ENCODE data around the gene SLC17A2. TPM values are rescaled to one million over a fixed set of nuclear protein-coding genes. Genes with fewer than 3 reads are reported as not detected.
A peak's percentile ranks its signal among the peaks of the same experiment; 100 is the strongest.
"Not testable (repeated sequence)": the region's sequence is repeated elsewhere in the genome, so short reads cannot be mapped to it uniquely, and the experiment has no call there.

Gene SLC17A2
- polyA plus RNA-seq, 3 donors from 2014 or later, result not detected

- peak overlapping the region; percentile 95 to 99 (median 97) for H3K4me3 Mint-ChIP-seq
- peak overlapping the region; percentile 95 to 100 (median 99) for H3K27ac Mint-ChIP-seq
- peaks cover 65 to 69% of the 10 kb centered on the region in 2 donors for H3K4me1 Mint-ChIP-seq
- peaks cover 0 to 11% (median 8%) of the 10 kb centered on the region in 3 donors for H3K36me3 Mint-ChIP-seq
- peaks cover 2 to 6% (median 3%) of the 10 kb centered on the region in 3 donors for H3K27me3 Mint-ChIP-seq (ENCODE audit: low read depth in 3 of 3)
- no peak for DNase-seq
- no peaks in the 10 kb centered on the region for H3K9me3 Mint-ChIP-seq
Measured at GRCh38 chr6:25961619-25962148, 31.2 kb upstream of the SLC17A2 start.

DNA sequence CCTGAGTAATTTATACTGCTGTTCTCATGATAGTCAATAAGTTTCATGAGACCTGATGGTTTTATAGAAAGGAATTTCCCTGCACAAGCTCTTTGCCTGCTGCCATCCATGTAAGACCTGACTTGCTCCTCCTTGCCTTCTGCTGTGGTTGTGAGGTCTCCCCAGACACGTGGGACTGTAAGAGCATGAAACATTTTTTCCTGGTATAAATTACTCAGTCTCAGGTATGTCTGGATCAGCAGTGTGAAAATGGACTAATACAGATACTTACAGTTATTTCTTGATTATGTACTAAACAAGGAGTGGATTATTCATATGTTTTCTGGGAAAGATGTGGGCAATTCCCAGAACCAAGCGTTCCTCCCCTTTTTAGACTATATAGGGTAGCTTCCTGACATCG is 30.2 kb upstream of the SLC17A2 start:
- Mint-ChIP-seq H3K4me1 (peaks cover 56 to 59% of the 10 kb centered on the region in 2 donors), H3K27me3 (ENCODE audit: low read depth in 3 of 3) (peaks cover 2 to 6% (median 3%) of the 10 kb centered on the region in 3 donors), H3K36me3 (peaks cover 0 to 8% (median 3%) of the 10 kb centered on the region in 3 donors), H3K9me3 (no peaks in the 10 kb centered on the region), H3K4me3 (no peak overlapping the region), H3K27ac (peak overlapping the region in 5 of 6 donors; percentile 6 to 100 (median 74))
- DNase-seq, result no peak

DNA sequence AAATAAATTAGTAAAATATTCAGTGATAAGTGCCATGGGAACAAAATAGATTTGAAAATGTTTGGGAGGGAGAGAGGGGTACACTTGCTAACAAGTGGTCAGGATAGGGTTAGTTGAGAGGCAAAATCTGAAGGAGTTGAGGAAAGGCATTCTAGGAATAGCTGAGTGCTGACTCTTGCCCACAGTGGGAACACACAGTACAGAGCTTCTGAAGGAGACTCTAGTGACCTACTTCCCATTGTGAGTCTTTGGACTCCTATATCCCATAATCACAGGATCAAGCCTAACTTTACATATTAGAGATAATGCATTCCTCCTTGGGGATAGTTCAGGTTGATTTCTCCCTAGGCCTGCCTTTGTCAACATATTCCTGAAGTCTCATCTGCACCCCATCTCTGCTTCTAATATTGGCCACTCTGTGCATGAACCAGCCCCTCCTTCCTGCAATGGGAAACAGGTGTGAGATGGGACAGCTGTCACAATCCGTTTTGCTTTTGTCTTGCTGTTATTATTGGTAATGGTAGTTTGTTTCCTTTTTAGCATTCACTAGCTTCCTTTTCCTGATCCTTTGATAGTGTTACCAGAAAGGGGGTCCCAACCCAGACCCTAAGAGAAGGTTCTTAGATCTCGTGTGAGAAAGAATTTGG is 29.5 kb upstream of the SLC17A2 start:
- no peaks in the 10 kb centered on the region for H3K9me3 Mint-ChIP-seq
- DNase-seq, result no peak
- peaks cover 2 to 6% (median 3%) of the 10 kb centered on the region in 3 donors for H3K27me3 Mint-ChIP-seq (ENCODE audit: low read depth in 3 of 3)
- peaks cover 52 to 53% of the 10 kb centered on the region in 2 donors for H3K4me1 Mint-ChIP-seq
- H3K36me3 Mint-ChIP-seq, result peaks cover 0 to 8% (median 3%) of the 10 kb centered on the region in 3 donors
- H3K27ac Mint-ChIP-seq, result peak overlapping the region in 3 of 6 donors; percentile 69 to 74 (median 71)
- no peak overlapping the region for H3K4me3 Mint-ChIP-seq

- no peaks in the 10 kb centered on the region for H3K9me3 Mint-ChIP-seq
- peaks cover 40% of the 10 kb centered on the region in 2 donors for H3K4me1 Mint-ChIP-seq
- H3K27me3 Mint-ChIP-seq (ENCODE audit: low read depth in 3 of 3), result peaks cover 2 to 6% (median 3%) of the 10 kb centered on the region in 3 donors
- H3K4me3 Mint-ChIP-seq, result peak overlapping the region in 3 of 5 donors; percentile 8 to 59 (median 55)
- no peak for DNase-seq
- H3K27ac Mint-ChIP-seq, result peak overlapping the region in 5 of 6 donors; percentile 1 to 70 (median 28)
- peaks cover 0 to 4% (median 0%) of the 10 kb centered on the region in 3 donors for H3K36me3 Mint-ChIP-seq
Measured at GRCh38 chr6:25958700-25959162, 28.2 kb upstream of the SLC17A2 start.

- Mint-ChIP-seq H3K4me1 (peaks cover 18% of the 10 kb centered on the region in 2 donors), H3K27ac (peak overlapping the region in 1 of 6 donors; percentile 19), H3K9me3 (no peaks in the 10 kb centered on the region), H3K27me3 (ENCODE audit: low read depth in 3 of 3) (peaks cover 2 to 7% (median 3%) of the 10 kb centered on the region in 3 donors), H3K4me3 (no peak overlapping the region), H3K36me3 (no peaks in the 10 kb centered on the region)
- DNase-seq, result no peak
Measured at GRCh38 chr6:25956226-25956625, 25.7 kb upstream of the SLC17A2 start.

GRCh38 chr6:25954756-25955155 is 24.3 kb upstream of the SLC17A2 start:
- peaks cover 0 to 4% (median 0%) of the 10 kb centered on the region in 3 donors for H3K36me3 Mint-ChIP-seq
- DNase-seq, result no peak
- H3K4me1 Mint-ChIP-seq, result peaks cover 13 to 14% of the 10 kb centered on the region in 2 donors
- H3K9me3 Mint-ChIP-seq, result no peaks in the 10 kb centered on the region
- H3K27me3 Mint-ChIP-seq (ENCODE audit: low read depth in 3 of 3), result peaks cover 2 to 7% (median 3%) of the 10 kb centered on the region in 3 donors
- no peak overlapping the region for H3K27ac Mint-ChIP-seq
- H3K4me3 Mint-ChIP-seq, result no peak overlapping the region

GRCh38 chr6:25953733-25954132 is 23.2 kb upstream of the SLC17A2 start:
- peaks cover 5% of the 10 kb centered on the region in 2 donors for H3K4me1 Mint-ChIP-seq
- no peak for DNase-seq
- H3K27me3 Mint-ChIP-seq (ENCODE audit: low read depth in 3 of 3), result peaks cover 3% of the 10 kb centered on the region in 3 donors
- no peak overlapping the region for H3K4me3 Mint-ChIP-seq
- H3K9me3 Mint-ChIP-seq, result peaks cover 0 to 3% (median 0%) of the 10 kb centered on the region in 6 donors
- peaks cover 0 to 4% (median 0%) of the 10 kb centered on the region in 3 donors for H3K36me3 Mint-ChIP-seq
- H3K27ac Mint-ChIP-seq, result no peak overlapping the region

DNA sequence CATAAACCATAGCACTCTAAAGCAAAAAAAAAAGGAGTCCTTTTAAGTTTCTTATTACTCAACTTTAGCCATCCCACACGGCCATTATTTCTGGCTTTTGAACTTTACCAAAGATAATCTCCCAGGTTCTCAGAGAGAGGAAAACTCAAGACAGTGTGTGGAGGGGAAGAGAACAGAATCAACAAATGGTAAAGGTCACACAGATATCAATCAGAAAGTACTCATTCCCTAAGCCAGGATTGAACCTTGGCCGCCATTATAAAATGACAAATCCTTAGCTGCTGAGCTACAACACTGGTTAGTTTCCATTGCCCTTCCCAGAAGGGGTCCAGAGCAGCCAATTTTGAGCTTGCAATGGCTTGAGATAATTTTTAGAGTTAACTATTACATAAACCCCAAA is 22.0 kb upstream of the SLC17A2 start:
- peaks cover 0 to 4% (median 0%) of the 10 kb centered on the region in 3 donors for H3K36me3 Mint-ChIP-seq
- H3K27ac Mint-ChIP-seq, result no peak overlapping the region
- H3K9me3 Mint-ChIP-seq, result peaks cover 0 to 3% (median 0%) of the 10 kb centered on the region in 6 donors
- H3K4me3 Mint-ChIP-seq, result no peak overlapping the region
- peaks cover 0 to 3% (median 2%) of the 10 kb centered on the region in 3 donors for H3K27me3 Mint-ChIP-seq (ENCODE audit: low read depth in 3 of 3)
- no peak for DNase-seq
- no peaks in the 10 kb centered on the region for H3K4me1 Mint-ChIP-seq

GRCh38 chr6:25951296-25952032 is 21.0 kb upstream of the SLC17A2 start:
- no peak for DNase-seq
- H3K27ac Mint-ChIP-seq, result no peak overlapping the region
- H3K9me3 Mint-ChIP-seq, result peaks cover 0 to 3% (median 0%) of the 10 kb centered on the region in 6 donors
- peaks cover 0 to 4% (median 0%) of the 10 kb centered on the region in 3 donors for H3K36me3 Mint-ChIP-seq
- peaks cover 1 to 4% of the 10 kb centered on the region in 2 donors for H3K4me1 Mint-ChIP-seq
- H3K27me3 Mint-ChIP-seq (ENCODE audit: low read depth in 3 of 3), result peaks cover 0 to 5% (median 2%) of the 10 kb centered on the region in 3 donors
- H3K4me3 Mint-ChIP-seq, result no peak overlapping the region

DNA sequence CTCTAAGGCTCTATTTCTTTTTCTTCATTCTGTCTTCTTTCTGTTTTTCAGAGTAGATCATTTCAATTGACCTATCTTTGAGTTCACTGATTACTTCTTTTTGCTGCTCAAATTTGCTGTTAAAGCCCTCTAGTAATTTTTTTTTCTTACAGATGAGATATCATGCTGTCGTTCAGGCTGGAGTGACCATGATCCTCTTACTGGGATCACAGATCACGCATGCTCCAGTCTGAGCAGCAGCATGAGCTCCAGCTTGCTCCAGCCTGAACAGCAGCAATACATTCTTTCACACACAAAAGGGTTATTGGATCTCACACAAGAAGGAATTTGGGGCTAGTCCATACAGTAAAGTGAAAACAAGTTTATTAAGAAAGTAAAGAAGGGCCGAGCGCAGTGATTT is 19.8 kb upstream of the SLC17A2 start:
- no peak for DNase-seq
- Mint-ChIP-seq H3K4me1 (peaks cover 2 to 6% of the 10 kb centered on the region in 2 donors), H3K4me3 (no peak overlapping the region), H3K27me3 (ENCODE audit: low read depth in 3 of 3) (peaks cover 0 to 6% (median 4%) of the 10 kb centered on the region in 3 donors), H3K27ac (no peak overlapping the region), H3K9me3 (peaks cover 0 to 3% (median 0%) of the 10 kb centered on the region in 6 donors), H3K36me3 (peaks cover 0 to 4% (median 0%) of the 10 kb centered on the region in 3 donors)

DNA sequence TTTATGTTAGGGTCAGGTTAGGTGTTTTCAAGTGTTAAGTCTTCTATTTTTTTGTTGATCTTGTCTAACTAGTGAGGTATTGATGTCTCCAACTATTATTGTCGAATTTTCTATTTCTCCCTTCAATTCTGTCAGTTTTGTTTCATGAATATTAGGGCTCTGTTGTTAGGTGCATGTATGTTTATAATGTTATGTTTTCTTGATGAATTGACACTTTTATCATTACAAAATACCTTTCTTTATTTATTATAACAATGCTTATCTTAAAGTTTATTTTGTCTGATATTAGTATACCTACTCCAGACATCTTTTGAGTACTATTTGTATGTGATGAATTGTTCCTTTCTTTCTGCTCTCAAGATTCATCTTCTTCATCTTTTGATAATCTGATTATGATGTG is 19.2 kb upstream of the SLC17A2 start:
- peaks cover 2 to 6% of the 10 kb centered on the region in 2 donors for H3K4me1 Mint-ChIP-seq
- H3K27me3 Mint-ChIP-seq (ENCODE audit: low read depth in 3 of 3), result peaks cover 0 to 6% (median 5%) of the 10 kb centered on the region in 3 donors
- peaks cover 0 to 3% (median 0%) of the 10 kb centered on the region in 6 donors for H3K9me3 Mint-ChIP-seq
- H3K27ac Mint-ChIP-seq, result no peak overlapping the region
- peaks cover 0 to 4% (median 0%) of the 10 kb centered on the region in 3 donors for H3K36me3 Mint-ChIP-seq
- no peak for DNase-seq
- H3K4me3 Mint-ChIP-seq, result no peak overlapping the region

GRCh38 chr6:25947492-25947891 is 17.0 kb upstream of the SLC17A2 start:
- DNase-seq; H3K27me3 Mint-ChIP-seq (ENCODE audit: low read depth in 3 of 3); H3K36me3 Mint-ChIP-seq; H3K9me3 Mint-ChIP-seq; H3K4me1 Mint-ChIP-seq; H3K27ac Mint-ChIP-seq; H3K4me3 Mint-ChIP-seq: not testable (repeated sequence)

GRCh38 chr6:25946631-25947030 is 16.1 kb upstream of the SLC17A2 start:
- peaks cover 0 to 3% (median 0%) of the 10 kb centered on the region in 6 donors for H3K9me3 Mint-ChIP-seq
- H3K27me3 Mint-ChIP-seq (ENCODE audit: low read depth in 3 of 3), result peaks cover 0 to 5% (median 3%) of the 10 kb centered on the region in 3 donors
- no peak overlapping the region for H3K4me3 Mint-ChIP-seq
- H3K27ac Mint-ChIP-seq, result no peak overlapping the region
- H3K4me1 Mint-ChIP-seq, result peaks cover 2 to 6% of the 10 kb centered on the region in 2 donors
- peaks cover 0 to 4% (median 0%) of the 10 kb centered on the region in 3 donors for H3K36me3 Mint-ChIP-seq
- no peak for DNase-seq
